ENCODE data around the gene BAIAP2L1. TPM values are rescaled to one million over a fixed set of nuclear protein-coding genes. Genes with fewer than 3 reads are reported as not detected.

Gene BAIAP2L1
- polyA plus RNA-seq, 1 donor (not counting 4 experiments of a cell fraction or from before 2014, with no cell fraction given) = 41.7 TPM

GRCh38 chr7:98312201-98312600, 88.7 kb downstream of the BAIAP2L1 start:
- Histone ChIP-seq H3K36me3 (ENCODE audit: control insufficient read depth in 2 of 2, extremely low read depth in 1 of 2, insufficient read depth in 2 of 2, low read length in 2 of 2) (peaks cover 36 to 39% of the 10 kb centered on the region in 2 experiments), H3K9me3 (ENCODE audit: control insufficient read depth, low read depth, low read length) (no peaks in the 10 kb centered on the region), H3K4me2 (ENCODE audit: control insufficient read depth, extremely low read depth, insufficient read depth, low read depth, low read length) (no peak overlapping the region), H3K27me3 (ENCODE audit: control insufficient read depth, extremely low read depth, insufficient read depth, low read length) (no peaks in the 10 kb centered on the region), H3K4me1 (ENCODE audit: control insufficient read depth, extremely low read depth, insufficient read depth, low read length) (peaks cover 11% of the 10 kb centered on the region), H2AFZ (ENCODE audit: control insufficient read depth, low read length) (no peak overlapping the region), H3K4me3 (ENCODE audit: control insufficient read depth in 2 of 3, extremely low read depth in 1 of 3, insufficient read depth in 2 of 3, low read depth in 1 of 3, low read length in 3 of 3) (no peak overlapping the region), H3K9me1 (ENCODE audit: control insufficient read depth, extremely low read depth, insufficient read depth, low read length) (no peaks in the 10 kb centered on the region), H3K79me2 (ENCODE audit: control insufficient read depth, insufficient read depth, low read length) (no peaks in the 10 kb centered on the region), H3K9ac (ENCODE audit: control insufficient read depth, extremely low read depth, insufficient read depth, low read length) (no peak overlapping the region), H4K20me1 (ENCODE audit: control insufficient read depth, extremely low read depth, insufficient read depth, low read length) (no peaks in the 10 kb centered on the region), H3K27ac (ENCODE audit: control insufficient read depth, insufficient read depth, low read length) (no peak overlapping the region)
- no peak for DNase-seq (ENCODE audit: low read depth, low spot score)
- FAIRE-seq = no peak
- TF ChIP-seq EZH2 (IDR thresholded peaks at IDR 0.05; ENCODE audit: low read length) (no peak), CTCF (optimal IDR thresholded peaks at IDR 0.05 in 1 of 3, IDR thresholded peaks at IDR 0.05 in 1 of 3, conservative IDR thresholded peaks at IDR 0.05 in 1 of 3; ENCODE audit: extremely low read depth in 1 of 3, insufficient read depth in 2 of 3, low read length in 3 of 3) (no peak)
- dilution Hi-C loops (cut with MboI; ENCODE audit: extremely low pct_ligation_motif_present, low sequenced_read_pairs) = no loop called here

- Histone ChIP-seq H3K9me3 (ENCODE audit: control insufficient read depth, low read depth, low read length) (no peaks in the 10 kb centered on the region), H3K4me1 (ENCODE audit: control insufficient read depth, extremely low read depth, insufficient read depth, low read length) (peaks cover 11% of the 10 kb centered on the region), H4K20me1 (ENCODE audit: control insufficient read depth, extremely low read depth, insufficient read depth, low read length) (no peaks in the 10 kb centered on the region), H3K4me2 (ENCODE audit: control insufficient read depth, extremely low read depth, insufficient read depth, low read depth, low read length) (no peak overlapping the region), H3K9ac (ENCODE audit: control insufficient read depth, extremely low read depth, insufficient read depth, low read length) (no peak overlapping the region), H3K4me3 (ENCODE audit: control insufficient read depth in 2 of 3, extremely low read depth in 1 of 3, insufficient read depth in 2 of 3, low read depth in 1 of 3, low read length in 3 of 3) (no peak overlapping the region), H3K36me3 (ENCODE audit: control insufficient read depth in 2 of 2, extremely low read depth in 1 of 2, insufficient read depth in 2 of 2, low read length in 2 of 2) (peaks cover 37 to 39% of the 10 kb centered on the region in 2 experiments), H2AFZ (ENCODE audit: control insufficient read depth, low read length) (no peak overlapping the region), H3K9me1 (ENCODE audit: control insufficient read depth, extremely low read depth, insufficient read depth, low read length) (no peaks in the 10 kb centered on the region), H3K27me3 (ENCODE audit: control insufficient read depth, extremely low read depth, insufficient read depth, low read length) (no peaks in the 10 kb centered on the region), H3K27ac (ENCODE audit: control insufficient read depth, insufficient read depth, low read length) (no peak overlapping the region), H3K79me2 (ENCODE audit: control insufficient read depth, insufficient read depth, low read length) (no peaks in the 10 kb centered on the region)
- dilution Hi-C loops (cut with MboI; ENCODE audit: extremely low pct_ligation_motif_present, low sequenced_read_pairs) = no loop called here
- FAIRE-seq (no peak), DNase-seq (ENCODE audit: low read depth, low spot score) (no peak)
- no peak for TF ChIP-seq EZH2 (IDR thresholded peaks at IDR 0.05; ENCODE audit: low read length)
- TF ChIP-seq CTCF (optimal IDR thresholded peaks at IDR 0.05 in 1 of 3, IDR thresholded peaks at IDR 0.05 in 1 of 3, conservative IDR thresholded peaks at IDR 0.05 in 1 of 3; ENCODE audit: extremely low read depth in 1 of 3, insufficient read depth in 2 of 3, low read length in 3 of 3) = no peak
Measured at GRCh38 chr7:98309566-98309965, 91.3 kb downstream of the BAIAP2L1 start.

Data from keratinocyte (primary cell).